GM10847 (cell line): ENCODE data around the gene PTPRM.

Experiments used
- POLR2A ChIP-seq: IDR thresholded peaks from 2 replicates; pipeline ENCODE4 v1.6.1; 2011; ENCODE audit not compliant: insufficient read length; ENCODE audit errors: extremely low read depth

PTPRM gene

DNA sequence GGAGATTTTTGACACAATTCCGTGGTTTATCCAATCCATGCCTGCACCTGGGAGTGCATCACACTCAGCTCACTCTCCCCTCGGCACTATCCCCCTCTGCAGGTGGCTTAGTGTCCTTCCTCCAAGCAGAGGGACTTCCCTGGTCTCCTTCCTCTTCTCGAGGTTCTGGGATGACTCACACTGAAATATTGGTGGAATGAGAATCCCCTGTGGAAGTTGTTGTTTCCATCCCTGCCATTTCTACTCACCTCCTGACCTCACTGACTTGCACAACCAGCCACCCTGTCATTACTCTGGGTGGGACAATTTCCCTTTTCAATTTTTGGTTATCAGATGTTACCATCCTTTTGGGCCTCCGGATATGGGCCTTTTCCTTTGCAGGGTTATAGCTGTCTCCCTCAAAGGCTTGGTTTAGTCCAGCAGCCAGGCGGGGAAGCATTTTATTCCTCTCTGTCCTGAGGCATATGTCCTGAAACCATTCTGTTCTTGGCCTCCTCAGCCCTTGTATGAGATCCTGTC lies 59.9 kb downstream of the PTPRM start:
- no peak for TF ChIP-seq POLR2A

DNA sequence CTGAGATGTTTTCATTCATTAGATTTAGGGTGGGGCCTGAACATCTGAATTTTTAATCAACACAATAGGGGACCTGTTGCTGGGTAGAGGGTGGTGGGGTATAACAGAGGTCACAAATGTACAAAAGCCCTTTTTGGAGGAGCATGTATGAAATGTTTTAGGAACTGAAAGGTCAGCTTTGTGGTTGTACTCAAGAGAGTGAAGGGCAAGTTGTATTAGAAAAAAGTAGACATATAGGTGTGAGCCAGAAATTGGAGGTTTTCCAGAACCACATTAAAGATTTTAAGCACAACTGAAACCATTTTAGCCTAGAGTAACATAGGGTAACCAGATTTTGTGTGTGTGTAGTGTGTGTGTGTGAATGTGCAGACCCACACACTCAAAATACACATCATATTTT lies 62.3 kb downstream of the PTPRM start:
- TF ChIP-seq POLR2A: no peak

DNA sequence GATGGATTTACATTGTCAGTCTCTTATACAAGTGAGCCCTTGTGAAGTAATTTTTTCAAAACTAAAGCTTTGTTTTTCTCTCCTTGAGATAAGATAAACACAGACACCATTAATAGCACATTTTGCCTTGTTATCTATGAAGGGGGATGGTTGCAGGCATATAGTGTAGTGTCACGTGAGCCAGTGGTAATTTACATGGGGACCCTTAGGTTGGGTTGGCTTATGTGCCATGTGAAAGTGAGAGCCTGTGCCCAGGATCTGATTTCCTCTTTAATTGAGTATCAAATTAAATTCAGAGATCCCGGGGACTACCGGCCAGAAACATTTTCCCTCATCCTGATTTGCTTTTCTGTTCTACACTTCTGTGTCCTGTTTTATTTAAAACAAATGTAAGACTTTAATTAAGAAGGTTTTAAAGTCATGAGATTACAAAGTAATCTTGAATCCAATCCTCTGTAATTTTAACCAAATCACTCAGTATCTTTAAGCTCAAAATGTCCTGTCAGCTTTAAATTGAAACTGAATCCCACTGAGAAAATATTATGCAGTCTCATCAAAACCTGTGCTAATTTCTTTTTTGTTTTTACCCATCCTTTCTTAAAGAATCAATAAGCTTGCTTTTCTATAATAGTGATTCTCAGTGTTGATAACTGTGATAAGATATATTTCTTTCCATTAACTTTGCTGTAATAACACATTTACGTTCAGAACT lies 63.8 kb downstream of the PTPRM start:
- no peak for TF ChIP-seq POLR2A

DNA sequence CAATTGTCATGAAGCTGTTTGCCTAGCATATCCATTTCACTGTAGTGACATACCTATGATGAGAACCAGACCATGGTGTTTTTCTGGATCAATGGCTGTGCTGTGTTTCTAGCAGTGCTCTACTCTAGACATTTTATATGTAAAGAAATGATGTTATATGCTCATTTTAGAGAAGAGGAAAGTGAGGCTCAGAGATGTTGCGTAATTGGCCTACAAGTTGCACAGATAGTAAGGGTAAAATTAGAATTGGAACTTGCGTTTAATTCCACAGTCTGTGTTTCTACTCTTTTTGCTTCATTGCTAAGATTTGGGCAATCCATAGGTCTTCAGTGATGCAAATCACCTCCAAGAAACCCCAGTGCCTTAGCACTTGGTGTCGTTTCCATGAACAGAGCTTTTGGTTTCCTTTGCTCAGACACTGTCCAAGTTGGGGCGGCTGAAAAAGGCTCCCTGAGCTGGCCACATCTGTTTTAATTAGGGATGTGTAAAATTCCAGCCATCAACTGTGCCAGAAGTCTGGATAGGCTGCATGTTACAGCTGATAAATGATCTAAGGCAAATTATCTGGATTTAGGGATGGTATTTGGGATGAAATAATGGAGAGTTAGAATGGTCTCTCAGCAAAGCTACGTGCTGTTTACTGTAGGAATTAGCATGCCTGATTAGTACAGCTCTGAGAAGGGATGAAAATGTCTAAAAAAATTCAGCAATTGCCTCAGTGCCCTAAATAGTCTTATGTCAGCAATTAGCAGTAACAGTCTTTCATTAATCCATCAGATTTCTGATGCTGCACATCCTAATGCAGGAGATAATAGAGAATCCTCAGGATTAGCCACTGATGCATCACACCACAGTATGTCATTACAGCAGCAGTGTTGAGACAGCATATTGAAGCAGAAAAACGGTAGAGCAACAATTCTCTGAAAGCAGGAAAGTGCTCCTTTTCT lies 65.3 kb downstream of the PTPRM start:
- no peak for TF ChIP-seq POLR2A

DNA sequence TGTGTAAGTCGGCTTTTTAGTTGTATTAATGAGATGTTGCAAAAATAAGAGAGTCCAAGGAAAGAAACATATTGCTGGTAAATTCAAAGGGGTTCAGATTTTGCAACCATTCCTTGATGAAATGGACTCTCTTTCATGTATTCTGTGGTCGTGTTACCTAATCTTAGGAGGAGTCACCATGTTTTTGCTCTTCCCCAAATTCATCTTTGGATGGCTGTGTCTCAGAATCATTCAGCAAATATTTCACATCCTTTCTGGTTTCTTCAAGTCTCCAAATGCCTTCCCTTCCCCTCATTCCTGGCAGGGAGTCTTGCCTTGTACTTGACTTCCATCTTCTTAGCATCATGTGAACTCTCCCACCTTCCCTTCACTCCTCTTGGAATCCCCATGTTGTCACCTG lies 66.1 kb downstream of the PTPRM start:
- no peak for TF ChIP-seq POLR2A

DNA sequence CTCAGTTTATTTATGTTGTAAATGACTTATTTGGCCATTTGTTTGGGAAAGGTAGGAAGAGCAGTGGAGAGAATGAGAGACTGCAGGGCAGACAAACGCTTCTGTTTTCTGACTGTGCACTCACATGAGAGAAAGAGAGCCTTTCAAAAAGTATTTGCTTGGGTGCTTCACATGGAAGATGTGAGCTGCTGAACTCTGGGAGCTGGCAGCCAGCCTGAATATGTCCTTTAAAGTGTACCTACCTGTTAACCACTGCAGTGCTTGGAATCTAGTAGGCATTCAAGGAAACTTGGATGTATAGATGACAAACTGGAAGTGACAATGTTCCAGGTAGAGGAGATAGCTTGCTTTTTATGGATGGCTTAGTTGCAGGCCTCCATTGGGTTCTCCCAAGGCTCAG lies 68.8 kb downstream of the PTPRM start:
- TF ChIP-seq POLR2A: no peak

DNA sequence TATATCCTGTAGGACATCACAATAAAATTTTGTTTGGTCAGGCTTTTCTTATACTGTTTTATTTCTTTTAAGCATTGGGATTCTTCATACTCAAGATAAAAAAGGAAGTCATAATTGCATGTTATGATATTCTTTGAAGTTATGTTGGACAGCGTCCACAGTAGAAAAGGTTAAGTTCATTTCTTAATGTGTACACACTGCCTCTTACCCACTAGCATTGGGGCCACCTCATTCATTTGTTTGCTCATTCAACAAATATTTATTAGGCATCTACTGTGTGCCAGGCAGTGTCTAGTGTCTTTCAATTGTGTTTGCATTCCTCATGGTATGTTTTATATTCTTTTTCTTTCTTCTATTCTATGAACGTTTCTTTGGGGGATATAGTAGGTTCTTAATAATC lies 70.2 kb downstream of the PTPRM start:
- no peak for TF ChIP-seq POLR2A

DNA sequence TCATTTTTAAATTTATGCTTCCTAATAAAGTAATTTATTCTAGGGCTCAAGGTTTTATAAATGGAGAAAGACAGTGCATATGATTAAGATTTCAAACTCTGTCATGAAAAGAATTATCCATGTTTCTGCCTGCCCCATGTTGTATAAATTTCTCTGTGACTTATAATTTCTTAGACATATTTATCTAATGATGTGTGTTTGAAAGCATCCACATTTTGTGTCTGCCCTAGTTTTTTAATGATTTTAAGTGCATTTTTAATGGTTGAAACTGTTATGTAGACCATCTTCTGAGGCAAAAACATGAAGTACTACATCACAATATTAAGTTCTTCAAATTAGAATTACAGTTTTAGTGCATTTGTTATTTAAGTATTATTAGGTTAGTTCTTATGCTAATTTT lies 71.2 kb downstream of the PTPRM start:
- TF ChIP-seq POLR2A: no peak

DNA sequence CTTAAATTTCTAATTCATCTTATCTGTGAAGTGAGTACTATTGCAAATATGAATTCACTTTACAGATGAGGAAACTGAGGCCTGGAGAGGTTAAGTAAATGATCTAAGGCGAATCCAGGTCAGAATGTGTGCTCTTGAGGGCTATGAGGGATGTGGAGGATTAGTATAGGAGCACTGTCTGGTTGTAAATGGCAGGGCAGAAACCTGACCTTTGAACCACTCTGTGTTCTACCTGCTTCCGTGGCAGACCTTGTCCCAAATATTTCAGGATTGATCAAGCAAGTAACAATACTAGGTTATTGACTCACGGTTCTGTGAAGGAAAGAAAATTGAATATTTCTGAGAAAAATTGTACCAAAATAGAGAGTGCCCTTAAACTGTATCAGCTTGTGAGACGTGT lies 74.7 kb downstream of the PTPRM start:
- TF ChIP-seq POLR2A: no peak

DNA sequence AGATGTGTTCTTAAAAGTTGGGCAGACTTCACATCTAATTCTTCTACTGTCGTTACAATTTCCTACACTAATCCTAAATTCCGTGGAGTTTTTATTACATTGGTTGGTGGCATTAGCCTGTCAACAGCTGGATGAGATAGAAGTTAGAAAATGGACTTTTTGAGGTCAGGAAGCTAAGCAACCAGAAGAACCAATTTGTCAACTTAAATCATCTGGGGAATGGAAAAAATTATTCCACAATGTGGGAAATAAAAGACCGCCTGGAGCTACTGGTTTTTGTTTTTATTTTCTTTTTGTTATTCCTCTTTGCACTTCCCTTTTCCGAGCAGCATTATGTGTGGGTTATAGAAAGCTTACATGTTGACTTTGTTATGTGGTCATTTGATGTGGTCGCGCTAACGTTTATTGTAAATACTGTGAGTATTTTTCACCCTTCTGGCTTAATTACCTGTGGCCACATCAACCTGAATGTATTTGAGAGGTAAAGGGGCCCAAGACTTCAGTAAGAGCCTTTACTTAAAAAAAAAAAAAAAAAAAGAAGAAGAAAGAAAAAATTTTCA lies 75.3 kb downstream of the PTPRM start:
- no peak for TF ChIP-seq POLR2A

DNA sequence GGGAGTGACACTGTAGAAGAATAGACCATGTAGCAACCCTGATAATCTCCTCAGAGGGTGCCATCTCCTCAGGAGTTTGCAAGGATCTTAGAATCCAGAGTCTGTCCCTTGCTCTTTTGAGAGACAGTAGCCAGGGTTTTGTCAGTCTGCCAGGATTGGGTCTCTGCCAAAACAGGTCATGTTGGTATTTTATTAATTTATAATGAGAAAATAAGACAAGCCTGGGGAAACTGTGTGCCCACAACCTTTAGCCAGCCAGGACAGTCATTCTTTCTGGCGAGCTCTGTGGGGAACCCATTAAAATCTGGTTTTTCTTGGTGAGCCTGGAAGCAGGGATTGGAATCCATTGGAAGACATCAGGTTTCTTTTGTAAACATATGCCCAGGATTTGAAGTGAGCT lies 78.6 kb downstream of the PTPRM start:
- TF ChIP-seq POLR2A: no peak

DNA sequence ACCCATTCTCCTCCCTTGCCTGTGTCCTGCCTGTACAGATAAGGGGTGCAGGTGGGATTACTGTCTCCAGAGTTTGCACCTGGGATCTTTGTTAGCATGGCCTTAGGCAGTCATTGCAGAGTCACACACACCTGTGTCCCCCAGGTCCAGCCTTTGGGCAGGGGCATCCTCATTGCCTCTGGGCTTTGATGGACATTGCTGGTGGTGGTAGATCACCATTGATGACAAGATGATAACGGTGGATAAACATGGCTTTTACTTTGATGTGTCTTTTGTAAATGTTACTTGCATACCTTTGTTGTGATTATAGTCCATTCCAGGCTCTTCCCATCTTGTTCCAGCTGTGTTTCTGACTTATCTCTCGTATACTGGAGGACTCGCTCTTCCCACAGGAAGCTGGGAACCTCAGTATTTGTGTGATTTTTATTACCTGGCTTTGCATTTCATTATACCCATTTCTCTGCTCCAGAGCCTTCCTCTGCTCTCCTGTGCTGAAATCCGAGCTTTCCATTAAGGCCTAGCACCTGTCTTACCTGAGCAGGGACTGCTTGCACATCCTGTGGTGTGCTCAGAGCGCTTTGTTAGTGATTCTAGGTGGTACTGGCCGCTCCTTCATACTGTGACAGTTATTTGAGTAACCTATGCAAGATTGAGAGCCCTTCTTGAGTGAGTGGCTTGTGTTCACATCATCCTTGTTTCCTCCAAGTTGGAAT lies 79.2 kb downstream of the PTPRM start:
- no peak for TF ChIP-seq POLR2A

DNA sequence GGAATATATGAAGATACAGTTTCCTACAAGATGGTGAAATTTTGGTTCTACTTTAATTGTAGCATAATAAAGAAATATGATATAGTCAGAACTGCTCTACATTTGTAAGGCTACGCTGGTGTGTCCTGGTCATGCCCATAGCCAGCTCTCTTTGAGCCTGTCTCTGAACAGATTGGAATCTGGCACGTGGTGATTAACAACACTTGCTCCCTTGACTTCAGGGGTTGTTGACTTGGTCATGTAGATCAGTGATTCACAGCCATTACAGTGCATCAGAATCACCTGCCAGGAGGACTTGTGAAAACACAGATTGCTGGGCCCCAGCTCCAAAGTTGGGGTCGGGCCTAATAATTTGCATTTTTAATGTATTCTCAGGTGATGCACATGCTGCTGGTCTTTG lies 80.4 kb downstream of the PTPRM start:
- TF ChIP-seq POLR2A: no peak

DNA sequence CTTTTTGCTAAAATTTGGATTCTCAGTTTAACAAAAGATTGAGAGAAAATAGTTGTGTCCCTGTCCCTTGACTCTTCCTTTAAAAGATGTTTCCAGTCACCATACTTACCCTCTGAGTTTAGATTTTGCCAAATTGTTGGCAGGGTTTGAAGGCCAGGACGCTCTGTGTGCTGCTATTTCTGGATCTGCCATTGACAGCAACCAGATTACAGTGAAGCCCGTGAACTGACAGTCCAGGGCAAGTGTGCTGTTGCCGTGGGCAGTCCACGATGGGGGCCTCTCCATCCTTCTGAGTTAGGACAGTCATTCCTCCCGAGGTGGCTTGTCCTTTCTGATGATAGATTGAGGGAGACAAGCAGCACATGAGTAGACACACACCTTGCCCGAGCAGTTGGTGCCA lies 89.9 kb downstream of the PTPRM start:
- TF ChIP-seq POLR2A: no peak

DNA sequence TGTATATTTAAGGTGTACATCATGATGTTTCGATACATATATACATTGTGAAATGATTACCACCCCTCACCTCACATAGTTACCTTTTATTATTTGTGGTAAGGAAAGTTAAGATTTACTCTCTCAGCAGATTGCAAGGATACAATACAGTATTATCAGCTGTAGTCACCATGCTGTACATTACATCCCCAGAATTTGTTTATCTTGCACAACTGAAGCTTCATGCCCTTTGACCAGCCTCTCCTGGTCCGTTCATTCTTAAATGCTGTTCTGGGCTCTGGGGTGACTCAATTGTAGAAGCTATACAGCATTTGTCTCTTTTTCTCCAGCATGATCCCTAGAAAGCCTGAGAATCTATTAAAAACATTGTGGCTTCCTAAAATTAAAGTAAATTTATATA lies 90.8 kb downstream of the PTPRM start:
- no peak for TF ChIP-seq POLR2A
